ENCODE measurements around the gene WAC.

DNA sequence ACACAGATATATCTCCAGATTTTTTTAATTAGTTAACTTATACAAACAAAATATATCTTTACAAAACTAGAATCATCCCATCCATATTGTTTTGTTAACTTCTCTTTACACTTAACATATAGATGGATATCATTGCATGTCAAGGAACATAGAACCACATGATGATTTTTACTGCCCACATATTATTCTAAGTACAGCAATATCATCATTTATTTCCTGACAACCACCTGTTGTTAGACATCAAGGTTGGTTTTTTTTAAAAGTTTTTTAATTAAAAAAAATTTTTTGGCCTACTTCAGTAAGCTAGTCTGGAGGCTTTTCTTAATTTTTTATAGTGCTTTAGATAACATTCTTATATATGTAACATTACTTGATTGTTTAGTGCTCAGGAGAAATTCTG lies 105.5 kb downstream of the WAC start:
- TF ChIP-seq LEF1 (IDR thresholded peaks at IDR 0.05; ENCODE audit: borderline replicate concordance) (no peak), SUZ12 (IDR thresholded peaks at IDR 0.05) (no peak)
- TF ChIP-seq, protein P1, sequence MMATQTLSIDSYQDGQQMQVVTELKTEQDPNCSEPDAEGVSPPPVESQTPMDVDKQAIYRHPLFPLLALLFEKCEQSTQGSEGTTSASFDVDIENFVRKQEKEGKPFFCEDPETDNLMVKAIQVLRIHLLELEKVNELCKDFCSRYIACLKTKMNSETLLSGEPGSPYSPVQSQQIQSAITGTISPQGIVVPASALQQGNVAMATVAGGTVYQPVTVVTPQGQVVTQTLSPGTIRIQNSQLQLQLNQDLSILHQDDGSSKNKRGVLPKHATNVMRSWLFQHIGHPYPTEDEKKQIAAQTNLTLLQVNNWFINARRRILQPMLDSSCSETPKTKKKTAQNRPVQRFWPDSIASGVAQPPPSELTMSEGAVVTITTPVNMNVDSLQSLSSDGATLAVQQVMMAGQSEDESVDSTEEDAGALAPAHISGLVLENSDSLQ (IDR thresholded peaks at IDR 0.05) = no peak
